GOT3 (cell line): ENCODE data around the gene LOXL1.
A peak's percentile ranks its signal among the peaks of the same experiment; 100 is the strongest.

Source experiments
- DNase-seq: peaks from one replicate; lab custom pipeline; 2025; ENCODE audit warnings: mixed read lengths; lab: John Stamatoyannopoulos, UW

The LOXL1 gene

GRCh38 chr15:73899197-73900094 lies 26.8 kb upstream of the LOXL1 start:
- DNase-seq = no peak

GRCh38 chr15:73900095-73900712 lies 26.1 kb upstream of the LOXL1 start:
- no peak for DNase-seq

- DNase-seq = no peak
Observed at GRCh38 chr15:73901126-73901810, 25.0 kb upstream of the LOXL1 start.

- no peak for DNase-seq
Observed at GRCh38 chr15:73902121-73903020, 23.9 kb upstream of the LOXL1 start.

- DNase-seq = no peak
Observed at GRCh38 chr15:73904026-73904815, 22.0 kb upstream of the LOXL1 start.

- DNase-seq = no peak
Observed at GRCh38 chr15:73905225-73905827, 20.9 kb upstream of the LOXL1 start.

- DNase-seq = no peak
Observed at GRCh38 chr15:73906346-73907034, 19.8 kb upstream of the LOXL1 start.

- DNase-seq = no peak
Observed at GRCh38 chr15:73907035-73907408, 19.2 kb upstream of the LOXL1 start.

- DNase-seq = peak; percentile 43
Observed at GRCh38 chr15:73908030-73908821, 18.0 kb upstream of the LOXL1 start.

- no peak for DNase-seq
Observed at GRCh38 chr15:73908822-73909122, 17.5 kb upstream of the LOXL1 start.

GRCh38 chr15:73909651-73910050 lies 16.6 kb upstream of the LOXL1 start:
- DNase-seq = no peak

- DNase-seq = no peak
Observed at GRCh38 chr15:73910522-73911303, 15.5 kb upstream of the LOXL1 start.

GRCh38 chr15:73912030-73912596 lies 14.1 kb upstream of the LOXL1 start:
- no peak for DNase-seq

- no peak for DNase-seq
Observed at GRCh38 chr15:73914145-73914544, 12.1 kb upstream of the LOXL1 start.

GRCh38 chr15:73915082-73915481 lies 11.2 kb upstream of the LOXL1 start:
- DNase-seq = no peak

GRCh38 chr15:73918784-73919183 lies 7.5 kb upstream of the LOXL1 start:
- DNase-seq = no peak

- no peak for DNase-seq
Observed at GRCh38 chr15:73919706-73920105, 6.6 kb upstream of the LOXL1 start.

GRCh38 chr15:73921254-73921925 lies 4.9 kb upstream of the LOXL1 start:
- no peak for DNase-seq
